GM23248 (cell line): Measurements from ENCODE around the gene CHAC1.

Experiments used
- EZH2 ChIP-seq: fragments of 200-600 bp; sonication (generic); IDR thresholded peaks from 2 replicates; pipeline ENCODE4 v1.6.1; 2018; ENCODE audit warnings: antibody characterized with exemption, mild to moderate bottlenecking; ENCODE audit not compliant: insufficient read depth, poor library complexity, severe bottlenecking
- EZH2phosphoT487 ChIP-seq: fragments of 200-600 bp; sonication (generic); IDR thresholded peaks from 2 replicates; pipeline ENCODE4 v1.6.1; 2018; ENCODE audit warnings: antibody characterized with exemption, moderate library complexity, mild to moderate bottlenecking, low read depth; ENCODE audit not compliant: insufficient read depth

GRCh38 chr15:40990080-40990479 is 36.8 kb downstream of the CHAC1 start:
- TF ChIP-seq EZH2phosphoT487 (no peak), EZH2 (no peak)
